Mesothelial cell of epicardium (in vitro differentiated cells): Measurements from ENCODE around the gene CD151. TPM values are rescaled to one million over a fixed set of nuclear protein-coding genes. Genes with fewer than 3 reads are reported as not detected.

Source experiments
- DNase-seq, 2 experiments: peaks; one replicate each; pipeline ENCODE4 v3.0.0; 2021; ENCODE audit warnings: low spot score in 2 of 2; ENCODE audit not compliant: unreplicated experiment in 2 of 2
- H3K27ac Mint-ChIP-seq: 2 replicates; pipeline ENCODE4 v1.8.0; 2021; ENCODE audit warnings: mixed read lengths
- H3K27me3 Mint-ChIP-seq: 2 replicates; pipeline ENCODE4 v1.8.0; 2021; ENCODE audit warnings: low read depth, mixed read lengths
- H3K36me3 Mint-ChIP-seq: 2 replicates; pipeline ENCODE4 v1.8.0; 2021; ENCODE audit warnings: mixed read lengths
- H3K4me1 Mint-ChIP-seq: 2 replicates; pipeline ENCODE4 v1.8.0; 2021; ENCODE audit warnings: mixed read lengths
- H3K4me3 Mint-ChIP-seq: 2 replicates; pipeline ENCODE4 v1.8.0; 2021; ENCODE audit warnings: mild to moderate bottlenecking, moderate library complexity, mixed read lengths
- H3K9me3 Mint-ChIP-seq: 2 replicates; pipeline ENCODE4 v1.8.0; 2021; ENCODE audit warnings: mixed read lengths
- CTCF ChIP-seq: fragments of 200-600 bp; sonication (generic); IDR thresholded peaks from one replicate; pipeline ENCODE4 v1.5.0; 2021; ENCODE audit warnings: antibody characterized with exemption; ENCODE audit not compliant: unreplicated experiment
- total RNA-seq: library from RNA; stranded (reverse); gene quantifications from 3 replicates; pipeline ENCODE4 v1.2.1, GENCODE V29; 2021

The CD151 gene
- total RNA-seq, 1 donor from 2014 or later, result 125 TPM

GRCh38 chr11:870418-870817 is 37.7 kb downstream of the CD151 start:
- no peaks in the 10 kb centered on the region for H3K27me3 Mint-ChIP-seq

GRCh38 chr11:871472-871871 is 38.7 kb downstream of the CD151 start:
- no peaks in the 10 kb centered on the region for H3K27me3 Mint-ChIP-seq
- no peak for TF ChIP-seq CTCF
- DNase-seq, result no peak
- H3K9me3 Mint-ChIP-seq, result no peaks in the 10 kb centered on the region
- H3K4me1 Mint-ChIP-seq, result no peaks in the 10 kb centered on the region
- no peak overlapping the region for H3K4me3 Mint-ChIP-seq
- no peak overlapping the region for H3K27ac Mint-ChIP-seq
- H3K36me3 Mint-ChIP-seq, result peaks cover 20% of the 10 kb centered on the region

More at GRCh38 chr11:870418-870817, 37.7 kb downstream of the CD151 start:
- no peak for TF ChIP-seq CTCF
- Mint-ChIP-seq H3K9me3 (no peaks in the 10 kb centered on the region), H3K27ac (no peak overlapping the region), H3K4me1 (no peaks in the 10 kb centered on the region), H3K36me3 (peaks cover 15% of the 10 kb centered on the region), H3K4me3 (no peak overlapping the region)
- no peak for DNase-seq

GRCh38 chr11:872799-873198 is 40.0 kb downstream of the CD151 start:
- no peak for DNase-seq
- H3K36me3 Mint-ChIP-seq, result peaks cover 20% of the 10 kb centered on the region
- no peak overlapping the region for H3K4me3 Mint-ChIP-seq
- no peaks in the 10 kb centered on the region for H3K4me1 Mint-ChIP-seq
- no peaks in the 10 kb centered on the region for H3K9me3 Mint-ChIP-seq
- no peak for TF ChIP-seq CTCF
- no peaks in the 10 kb centered on the region for H3K27me3 Mint-ChIP-seq
- no peak overlapping the region for H3K27ac Mint-ChIP-seq

GRCh38 chr11:873706-874105 is 41.0 kb downstream of the CD151 start:
- Mint-ChIP-seq H3K27ac (no peak overlapping the region), H3K4me1 (no peaks in the 10 kb centered on the region), H3K27me3 (no peaks in the 10 kb centered on the region), H3K4me3 (no peak overlapping the region), H3K9me3 (no peaks in the 10 kb centered on the region), H3K36me3 (peaks cover 17% of the 10 kb centered on the region)
- no peak for DNase-seq
- no peak for TF ChIP-seq CTCF

- no peak for TF ChIP-seq CTCF
- no peak overlapping the region for H3K4me3 Mint-ChIP-seq
- no peaks in the 10 kb centered on the region for H3K9me3 Mint-ChIP-seq
- no peaks in the 10 kb centered on the region for H3K27me3 Mint-ChIP-seq
- DNase-seq, result no peak
- no peak overlapping the region for H3K27ac Mint-ChIP-seq
- no peaks in the 10 kb centered on the region for H3K4me1 Mint-ChIP-seq
- H3K36me3 Mint-ChIP-seq, result peaks cover 20% of the 10 kb centered on the region
These were observed 42.5 kb downstream of the CD151 start for GRCh38 chr11:875203-875602.

GRCh38 chr11:875769-876301 is 43.1 kb downstream of the CD151 start:
- peaks cover 23% of the 10 kb centered on the region for H3K36me3 Mint-ChIP-seq
- no peak overlapping the region for H3K27ac Mint-ChIP-seq

More at GRCh38 chr11:875769-876301, 43.1 kb downstream of the CD151 start:
- H3K4me1 Mint-ChIP-seq, result no peaks in the 10 kb centered on the region
- H3K27me3 Mint-ChIP-seq, result no peaks in the 10 kb centered on the region
- no peak for TF ChIP-seq CTCF
- no peaks in the 10 kb centered on the region for H3K9me3 Mint-ChIP-seq
- no peak overlapping the region for H3K4me3 Mint-ChIP-seq
- no peak for DNase-seq
